Medulla oblongata (tissue), 1 donor: ENCODE data around the gene TEP1.
"Not testable (repeated sequence)": the region's sequence is repeated elsewhere in the genome, so short reads cannot be mapped to it uniquely, and the experiment has no call there.

Experiments
- DNase-seq: peaks from one replicate; pipeline ENCODE4 v3.0.0-alpha.2; 2015; ENCODE audit errors: extremely low spot score

Gene TEP1

GRCh38 chr14:20341646-20342045, 71.7 kb downstream of the TEP1 start:
- DNase-seq: no peak

- DNase-seq: not testable (repeated sequence)
Measured at GRCh38 chr14:20341032-20341431, 72.3 kb downstream of the TEP1 start.

GRCh38 chr14:20334017-20334416, 79.3 kb downstream of the TEP1 start:
- DNase-seq: no peak

- DNase-seq: no peak
Measured at GRCh38 chr14:20333494-20333841, 79.8 kb downstream of the TEP1 start.

GRCh38 chr14:20332788-20333493, 80.4 kb downstream of the TEP1 start, which contains the start of gene CCNB1IP1:
Gene CCNB1IP1, minus strand, starts transcription at chr14:20333279. Its CDS starts 16,756 bp downstream, at chr14:20316523.
- DNase-seq: peak; percentile 92

- peak; percentile 25 for DNase-seq
Measured at GRCh38 chr14:20332431-20332787, 80.9 kb downstream of the TEP1 start.

- DNase-seq: no peak
Measured at GRCh38 chr14:20331053-20331613, 82.2 kb downstream of the TEP1 start.

GRCh38 chr14:20329355-20329754, 83.9 kb downstream of the TEP1 start:
- DNase-seq: no peak

- DNase-seq: no peak
Measured at GRCh38 chr14:20328705-20329104, 84.6 kb downstream of the TEP1 start.

GRCh38 chr14:20327005-20327869, 86.1 kb downstream of the TEP1 start:
- DNase-seq: peak; percentile 88

- DNase-seq: no peak
Measured at GRCh38 chr14:20317720-20318119, 95.6 kb downstream of the TEP1 start.
